ENCODE results near the gene CWC25. TPM values are rescaled to one million over a fixed set of nuclear protein-coding genes. Genes with fewer than 3 reads are reported as not detected.
A peak's percentile ranks its signal among the peaks of the same experiment; 100 is the strongest.

The CWC25 gene
- total and polyA plus RNA-seq, 2 of the 13 experiments (the other 11 are each of a cell fraction or from before 2014, with no cell fraction given) = 15.6 to 22.7 TPM

DNA sequence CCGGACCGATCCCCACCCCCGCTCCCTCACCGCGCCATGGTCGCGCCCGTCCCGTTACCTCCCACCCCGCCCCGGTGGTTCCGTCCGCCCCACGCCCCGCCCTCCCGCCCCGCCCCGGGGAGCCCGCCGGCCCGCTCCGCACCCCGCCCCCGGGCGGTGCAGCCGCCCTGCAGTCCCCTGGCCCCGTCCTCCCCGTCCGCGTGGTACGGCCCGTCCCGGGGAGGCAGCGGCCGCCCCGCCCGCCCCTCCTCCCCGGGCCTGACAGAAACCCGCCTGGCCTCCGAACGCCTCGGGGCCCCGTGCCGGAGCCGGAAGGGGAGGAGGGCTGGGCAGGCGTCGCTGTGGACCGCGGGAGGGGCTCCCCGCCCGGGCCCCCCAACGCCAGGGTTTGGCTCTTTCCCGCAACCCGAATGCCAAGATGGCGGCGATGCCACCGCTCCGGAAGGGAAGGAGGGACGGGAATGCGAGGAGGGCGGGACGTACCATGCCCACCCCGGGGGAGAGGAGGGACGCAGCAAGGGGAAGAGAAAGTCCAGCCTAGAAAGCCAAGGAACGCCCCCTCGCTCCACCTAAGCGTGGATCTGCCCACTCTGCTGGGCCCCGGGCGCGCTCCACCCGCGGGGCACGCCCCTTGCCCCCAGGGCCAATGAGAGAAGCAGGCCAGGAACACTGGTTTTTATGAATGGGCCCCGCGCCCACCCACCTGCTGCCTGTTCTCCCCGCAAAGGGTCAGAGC, 25.5 kb downstream of the CWC25 start, which contains the start of gene PIP4K2B (continued):
- TF ChIP-seq, protein P1, sequence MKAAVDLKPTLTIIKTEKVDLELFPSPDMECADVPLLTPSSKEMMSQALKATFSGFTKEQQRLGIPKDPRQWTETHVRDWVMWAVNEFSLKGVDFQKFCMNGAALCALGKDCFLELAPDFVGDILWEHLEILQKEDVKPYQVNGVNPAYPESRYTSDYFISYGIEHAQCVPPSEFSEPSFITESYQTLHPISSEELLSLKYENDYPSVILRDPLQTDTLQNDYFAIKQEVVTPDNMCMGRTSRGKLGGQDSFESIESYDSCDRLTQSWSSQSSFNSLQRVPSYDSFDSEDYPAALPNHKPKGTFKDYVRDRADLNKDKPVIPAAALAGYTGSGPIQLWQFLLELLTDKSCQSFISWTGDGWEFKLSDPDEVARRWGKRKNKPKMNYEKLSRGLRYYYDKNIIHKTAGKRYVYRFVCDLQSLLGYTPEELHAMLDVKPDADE (CRISPR knock-in tag; IDR thresholded peaks at IDR 0.05) = no peak
- TF ChIP-seq DNMT3B (CRISPR knock-in tag; conservative IDR thresholded peaks at IDR 0.05) (peak; percentile 86), SIN3A (IDR thresholded peaks at IDR 0.05; ENCODE audit: borderline replicate concordance, low read depth, low read length) (peak; percentile 92; the same call in 1 of the 2 replicates), ZNF296 (CRISPR knock-in tag; conservative IDR thresholded peaks at IDR 0.05) (no peak), SALL1 (CRISPR knock-in tag; IDR thresholded peaks at IDR 0.05) (peak; percentile 88; the same call in 1 of the 2 replicates), ZNF646 (CRISPR knock-in tag; IDR thresholded peaks at IDR 0.05) (no peak), HOXA7 (CRISPR knock-in tag; IDR thresholded peaks at IDR 0.05) (no peak), ZNF33B (CRISPR knock-in tag; IDR thresholded peaks at IDR 0.05) (peak; percentile 40; the same call in 1 of the 2 replicates), MEIS1 (CRISPR knock-in tag; IDR thresholded peaks at IDR 0.05; ENCODE audit: borderline replicate concordance) (0 out of 2 replicates have a peak, but pooled peaks have one; percentile 42), HMGA1 (CRISPR knock-in tag; conservative IDR thresholded peaks at IDR 0.05) (no peak), ZNF264 (CRISPR knock-in tag; IDR thresholded peaks at IDR 0.05) (no peak; the same call in 1 of the 2 replicates), KMT2B (CRISPR knock-in tag; IDR thresholded peaks at IDR 0.05) (peak; percentile 60; the same call in 1 of the 2 replicates), ZNF530 (CRISPR knock-in tag; IDR thresholded peaks at IDR 0.05; ENCODE audit: low read depth) (no peak), ELF3 (CRISPR knock-in tag; IDR thresholded peaks at IDR 0.05) (peak; percentile 61), ZNF383 (CRISPR knock-in tag; IDR thresholded peaks at IDR 0.05; ENCODE audit: borderline replicate concordance) (no peak), BHLHE40 (IDR thresholded peaks at IDR 0.05; ENCODE audit: low read length) (peak; percentile 98), ZNF766 (CRISPR knock-in tag; IDR thresholded peaks at IDR 0.05; ENCODE audit: borderline replicate concordance) (0 out of 2 replicates have a peak, but pooled peaks have one; percentile 62), ZNF337 (CRISPR knock-in tag; IDR thresholded peaks at IDR 0.05; ENCODE audit: borderline replicate concordance, low read depth) (no peak)
- TF ChIP-seq, protein P2, sequence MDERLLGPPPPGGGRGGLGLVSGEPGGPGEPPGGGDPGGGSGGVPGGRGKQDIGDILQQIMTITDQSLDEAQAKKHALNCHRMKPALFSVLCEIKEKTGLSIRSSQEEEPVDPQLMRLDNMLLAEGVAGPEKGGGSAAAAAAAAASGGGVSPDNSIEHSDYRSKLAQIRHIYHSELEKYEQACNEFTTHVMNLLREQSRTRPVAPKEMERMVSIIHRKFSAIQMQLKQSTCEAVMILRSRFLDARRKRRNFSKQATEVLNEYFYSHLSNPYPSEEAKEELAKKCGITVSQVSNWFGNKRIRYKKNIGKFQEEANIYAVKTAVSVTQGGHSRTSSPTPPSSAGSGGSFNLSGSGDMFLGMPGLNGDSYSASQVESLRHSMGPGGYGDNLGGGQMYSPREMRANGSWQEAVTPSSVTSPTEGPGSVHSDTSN (CRISPR knock-in tag; IDR thresholded peaks at IDR 0.05) = 0 out of 2 replicates have a peak, but pooled peaks have one; percentile 42
- TF ChIP-seq, protein P3, sequence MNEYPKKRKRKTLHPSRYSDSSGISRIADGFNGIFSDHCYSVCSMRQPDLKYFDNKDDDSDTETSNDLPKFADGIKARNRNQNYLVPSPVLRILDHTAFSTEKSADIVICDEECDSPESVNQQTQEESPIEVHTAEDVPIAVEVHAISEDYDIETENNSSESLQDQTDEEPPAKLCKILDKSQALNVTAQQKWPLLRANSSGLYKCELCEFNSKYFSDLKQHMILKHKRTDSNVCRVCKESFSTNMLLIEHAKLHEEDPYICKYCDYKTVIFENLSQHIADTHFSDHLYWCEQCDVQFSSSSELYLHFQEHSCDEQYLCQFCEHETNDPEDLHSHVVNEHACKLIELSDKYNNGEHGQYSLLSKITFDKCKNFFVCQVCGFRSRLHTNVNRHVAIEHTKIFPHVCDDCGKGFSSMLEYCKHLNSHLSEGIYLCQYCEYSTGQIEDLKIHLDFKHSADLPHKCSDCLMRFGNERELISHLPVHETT (CRISPR knock-in tag; conservative IDR thresholded peaks at IDR 0.05) = peak; percentile 90

All from HepG2 (cell line).